Stimulated activated CD4-positive, alpha-beta T cell treated with anti-CD3 and anti-CD28 coated beads, Interleukin-2, amount 100 ng/mL, for 48 hours (primary cell): ENCODE measurements around the gene LILRB1.
"Not testable (repeated sequence)": the region's sequence is repeated elsewhere in the genome, so short reads cannot be mapped to it uniquely, and the experiment has no call there.

Source experiments
- DNase-seq, 2 donors: peaks; one replicate each; pipeline ENCODE4 v3.0.0-alpha.2; 2020

The LILRB1 gene

GRCh38 chr19:54630262-54630661 is at the start of gene LILRB1:
LILRB1 (plus strand) TSS chr19:54630484; CDS start chr19:54631074, 590 bp downstream.
- DNase-seq = not testable (repeated sequence)

GRCh38 chr19:54586397-54586796 is 43.9 kb upstream of the LILRB1 start:
- no peak for DNase-seq

GRCh38 chr19:54587026-54587425 is 43.3 kb upstream of the LILRB1 start:
- DNase-seq = no peak

- not testable (repeated sequence) for DNase-seq
These were observed 36.8 kb upstream of the LILRB1 start, which contains the start of gene LILRA1 for GRCh38 chr19:54593445-54593844. LILRA1 (plus strand) TSS chr19:54593632; CDS start chr19:54594245, 613 bp downstream.

GRCh38 chr19:54593931-54594626 is 36.2 kb upstream of the LILRB1 start:
- DNase-seq = not testable (repeated sequence)

- DNase-seq = no peak
These were observed 35.5 kb upstream of the LILRB1 start for GRCh38 chr19:54594737-54595136.

GRCh38 chr19:54595680-54596436 is 34.4 kb upstream of the LILRB1 start:
- not testable (repeated sequence) for DNase-seq

GRCh38 chr19:54600212-54600611 is 30.1 kb upstream of the LILRB1 start:
- no peak for DNase-seq

GRCh38 chr19:54606230-54606629 is 24.1 kb upstream of the LILRB1 start:
- DNase-seq = no peak

GRCh38 chr19:54606891-54607784 is 23.1 kb upstream of the LILRB1 start:
- DNase-seq = no peak

- DNase-seq = no peak
These were observed 22.5 kb upstream of the LILRB1 start for GRCh38 chr19:54607785-54608150.

GRCh38 chr19:54608205-54608604 is 22.1 kb upstream of the LILRB1 start:
- no peak for DNase-seq

- DNase-seq = no peak
These were observed 21.5 kb upstream of the LILRB1 start for GRCh38 chr19:54608792-54609191.

- DNase-seq = no peak
These were observed 20.9 kb upstream of the LILRB1 start for GRCh38 chr19:54609356-54609791.

GRCh38 chr19:54612428-54612827 is 17.9 kb upstream of the LILRB1 start:
- no peak for DNase-seq

- DNase-seq = no peak
These were observed 15.6 kb upstream of the LILRB1 start for GRCh38 chr19:54614726-54615125.

- no peak for DNase-seq
These were observed 14.2 kb upstream of the LILRB1 start for GRCh38 chr19:54616057-54616456.

GRCh38 chr19:54616821-54617560 is 13.3 kb upstream of the LILRB1 start:
- no peak for DNase-seq

- no peak for DNase-seq
These were observed 9.8 kb upstream of the LILRB1 start for GRCh38 chr19:54620464-54620863.

GRCh38 chr19:54622431-54622830 is 7.9 kb upstream of the LILRB1 start:
- no peak for DNase-seq

GRCh38 chr19:54624234-54624633 is 6.0 kb upstream of the LILRB1 start:
- not testable (repeated sequence) for DNase-seq
